ENCODE measurements around the gene TBC1D10A. TPM values are rescaled to one million over a fixed set of nuclear protein-coding genes. Genes with fewer than 3 reads are reported as not detected.

The TBC1D10A gene
- total RNA-seq, 1 experiment from 2014 or later, result 8.4 TPM

DNA sequence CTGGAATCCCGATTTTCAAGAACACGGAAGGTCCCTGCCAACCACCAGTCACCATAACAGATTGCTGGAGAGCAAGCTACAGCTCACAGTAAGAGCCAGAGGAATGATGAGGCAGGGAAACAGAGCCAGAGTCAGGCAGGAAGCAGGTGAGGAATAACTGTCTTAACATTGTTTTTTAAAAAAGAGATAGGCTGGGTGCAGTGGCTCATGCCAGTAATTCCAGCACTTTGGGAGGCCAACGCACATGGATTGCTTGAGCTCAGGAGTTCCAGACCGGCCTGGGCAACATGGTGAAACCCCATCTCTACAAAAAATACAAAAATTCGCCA lies 24.0 kb downstream of the TBC1D10A start:
- H3K27ac Mint-ChIP-seq, result peak overlapping the region; percentile 46 to 75 (median 73); a peak in 4 of 7 replicates
- H3K9me3 ChIP-seq (ENCODE audit: control insufficient read depth, low read depth, low read length), result no peaks in the 10 kb centered on the region
- TF ChIP-seq CTCF (conservative IDR thresholded peaks at IDR 0.05), result no peak
- H4K8ac ChIP-seq (replicated peaks; ENCODE audit: insufficient read length, low read depth, low read length), result no peak overlapping the region
- H2BK5ac ChIP-seq (ENCODE audit: insufficient read length, low read length), result no peak overlapping the region
- H3K9ac ChIP-seq (ENCODE audit: extremely low read depth, insufficient read length, low read length), result no peak overlapping the region
- no peaks in the 10 kb centered on the region for H3K79me1 ChIP-seq (ENCODE audit: insufficient read depth, low read depth, low read length, poor library complexity, severe bottlenecking)
- H2AK5ac ChIP-seq (ENCODE audit: insufficient read length, low read length), result no peak overlapping the region
- no peak overlapping the region for H2BK120ac ChIP-seq (ENCODE audit: low read depth, low read length, poor library complexity, severe bottlenecking)
- no peak overlapping the region for H3K56ac ChIP-seq (ENCODE audit: insufficient read length, low read depth, low read length)
- no peak overlapping the region for H2AFZ ChIP-seq (ENCODE audit: low read length)
- peaks cover 0 to 6% (median 0%) of the 10 kb centered on the region in 3 experiments; a peak in 1 of 7 replicates for H3K36me3 Mint-ChIP-seq (ENCODE audit: insufficient read depth in 1 of 3, low read depth in 3 of 3)
- H4K20me1 ChIP-seq (ENCODE audit: control insufficient read depth, insufficient read depth, insufficient read length), result no peaks in the 10 kb centered on the region
- no peak overlapping the region for H3K18ac ChIP-seq (ENCODE audit: insufficient read length, low read depth, low read length)
- no peak overlapping the region for H3K4me2 ChIP-seq (ENCODE audit: insufficient read depth, insufficient read length, low read length)
- no peak overlapping the region for H4K91ac ChIP-seq (ENCODE audit: insufficient read length, low read depth, low read length)
- H3K4me1 Mint-ChIP-seq, result peaks cover 4 to 8% of the 10 kb centered on the region in 2 experiments; a peak in 3 of 4 replicates
- H3K27me3 ChIP-seq (ENCODE audit: insufficient read depth, low read length), result no peaks in the 10 kb centered on the region
- no peak overlapping the region for H2BK12ac ChIP-seq (ENCODE audit: insufficient read length, low read depth, low read length)
- H3K23ac ChIP-seq (ENCODE audit: insufficient read length, low read depth, low read length), result no peak overlapping the region
- H3K4me1 ChIP-seq (ENCODE audit: insufficient read depth, low read length), result no peaks in the 10 kb centered on the region
- no peak overlapping the region for H2BK20ac ChIP-seq (ENCODE audit: low read depth, low read length, poor library complexity, severe bottlenecking)
- no peak overlapping the region for H3K14ac ChIP-seq (ENCODE audit: insufficient read depth, low read length)
- no peak overlapping the region for H4K5ac ChIP-seq (ENCODE audit: insufficient read length, low read depth, low read length)
- H3K27me3 Mint-ChIP-seq (ENCODE audit: low read depth), result no peaks in the 10 kb centered on the region; the same call in 1 of the 2 replicates
- H3K27ac ChIP-seq (ENCODE audit: insufficient read length, low read depth, low read length), result no peak overlapping the region
- H2BK15ac ChIP-seq (ENCODE audit: low read depth, low read length), result no peak overlapping the region
- DNase-seq, result no peak
- WGBS (ENCODE audit: extremely low coverage, insufficient read length, low lambda C conversion rate), result no CpG with 5 or more reads among the region's 5 CpGs
- H3K4ac ChIP-seq (ENCODE audit: low read depth, low read length), result no peak overlapping the region
- no peaks in the 10 kb centered on the region for H3K23me2 ChIP-seq (ENCODE audit: insufficient read length, low read depth, low read length, poor library complexity, severe bottlenecking)
- H3K79me2 ChIP-seq (ENCODE audit: insufficient read depth, low read length), result no peaks in the 10 kb centered on the region
- H3T11ph ChIP-seq (ENCODE audit: low read length), result no peak overlapping the region
- H3K4me3 Mint-ChIP-seq, result no peak overlapping the region
- peaks cover 0 to 1% of the 10 kb centered on the region in 2 experiments; a peak in 1 of 5 replicates for H3K9me3 Mint-ChIP-seq

Measured in H9 (cell line).